Epithelial cell of prostate (primary cell): ENCODE results near the gene HDAC4.

Source experiments
- DNase-seq: peaks from one replicate; pipeline ENCODE4 v3.0.0-alpha.2; 2011; ENCODE audit warnings: low read depth, low spot score
- H3K27ac ChIP-seq: fragments of 450-650 bp; 2 replicates; pipeline ENCODE4 v1.5.1; 2017; ENCODE audit warnings: mild to moderate bottlenecking

The HDAC4 gene

DNA sequence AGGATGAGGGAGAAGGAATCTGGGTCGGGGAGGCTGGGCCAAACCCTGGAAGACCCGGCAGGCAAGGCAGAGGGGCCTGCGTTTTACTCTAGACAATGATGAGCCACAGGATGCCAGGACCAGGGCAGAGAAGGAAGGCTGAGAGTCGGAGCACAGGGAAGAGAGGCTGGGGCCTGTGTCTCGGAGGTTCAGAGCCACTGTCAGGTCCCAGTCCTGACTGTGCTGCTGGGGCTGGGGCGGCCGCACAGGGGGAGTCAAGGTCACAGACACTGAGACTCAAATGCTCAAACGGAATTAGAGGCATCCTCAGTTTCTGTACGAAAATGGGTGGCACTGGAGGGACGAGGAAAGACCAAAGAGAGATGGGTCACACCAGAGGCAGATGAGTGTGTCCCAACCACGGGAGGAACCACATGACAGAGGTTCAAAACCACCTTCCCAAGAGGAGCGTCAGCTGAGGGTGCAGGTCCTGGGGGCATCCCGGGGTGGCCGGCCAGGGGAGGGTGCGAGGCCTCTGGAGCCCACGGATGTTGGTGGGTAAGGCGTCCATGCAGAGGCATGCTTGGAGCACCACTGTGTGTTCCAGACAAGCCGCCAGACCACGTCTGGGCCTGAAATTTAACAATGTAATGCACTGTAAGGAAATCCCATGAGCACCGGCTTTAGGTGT lies 14.7 kb downstream of the HDAC4 start:
- no peak for DNase-seq
- H3K27ac ChIP-seq = no peak overlapping the region

GRCh38 chr2:239385096-239386000 lies 15.5 kb downstream of the HDAC4 start:
- H3K27ac ChIP-seq = no peak overlapping the region
- DNase-seq = no peak

GRCh38 chr2:239383759-239384156 lies 17.1 kb downstream of the HDAC4 start:
- no peak for DNase-seq
- no peak overlapping the region for H3K27ac ChIP-seq

GRCh38 chr2:239383036-239383758 lies 17.6 kb downstream of the HDAC4 start:
- no peak for DNase-seq
- H3K27ac ChIP-seq = no peak overlapping the region

DNA sequence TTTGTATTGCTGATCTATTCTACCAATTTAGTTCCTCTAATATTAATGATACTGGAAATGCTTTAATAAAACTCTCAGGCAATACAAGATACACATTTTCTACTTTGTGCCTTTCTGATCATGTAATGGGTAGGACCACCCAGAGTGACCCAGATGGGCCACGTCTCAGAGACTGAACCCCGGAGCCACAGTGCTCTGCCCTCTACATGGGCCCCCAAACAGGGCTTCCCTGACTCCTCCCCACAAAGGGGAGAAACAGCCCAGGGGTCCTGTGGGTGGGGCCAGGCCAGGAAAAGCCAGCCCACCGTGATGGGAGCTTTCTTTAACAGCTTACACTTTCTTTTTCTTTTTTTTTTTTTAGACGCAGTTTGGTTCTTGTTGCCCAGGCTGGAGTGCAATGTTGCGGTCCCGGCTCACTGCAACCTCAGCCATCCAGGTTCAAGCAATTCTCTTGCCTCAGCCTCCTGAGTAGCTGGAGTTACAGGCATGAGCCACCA lies 18.4 kb downstream of the HDAC4 start:
- no peak overlapping the region for H3K27ac ChIP-seq
- no peak for DNase-seq

DNA sequence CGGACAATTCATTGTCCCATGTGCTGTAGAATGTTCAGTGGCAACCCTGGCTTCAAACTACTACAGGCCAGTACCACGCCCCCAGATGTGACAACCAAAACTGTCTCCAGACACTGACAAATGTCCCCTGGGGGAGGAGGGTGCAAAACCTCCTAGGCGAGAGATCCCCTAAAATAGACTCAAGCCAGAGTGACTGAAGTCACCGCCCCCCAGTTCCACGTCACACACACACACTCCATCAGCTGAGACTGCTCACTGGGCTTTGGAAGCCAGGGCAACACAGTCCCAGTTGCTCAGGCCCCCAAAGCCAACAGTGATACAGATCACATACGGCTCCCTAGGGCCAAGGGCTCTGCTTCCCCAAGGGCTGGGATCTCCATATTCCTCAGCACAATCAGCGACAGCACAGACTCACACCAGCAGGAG lies 19.1 kb downstream of the HDAC4 start:
- no peak overlapping the region for H3K27ac ChIP-seq
- DNase-seq = no peak

- no peak for DNase-seq
- H3K27ac ChIP-seq = no peak overlapping the region
These were observed 19.8 kb downstream of the HDAC4 start for GRCh38 chr2:239380831-239381708.

- no peak overlapping the region for H3K27ac ChIP-seq
- DNase-seq = no peak
These were observed 21.1 kb downstream of the HDAC4 start for GRCh38 chr2:239379641-239380170.

- DNase-seq = no peak
- no peak overlapping the region for H3K27ac ChIP-seq
These were observed 21.7 kb downstream of the HDAC4 start for GRCh38 chr2:239378918-239379640.

DNA sequence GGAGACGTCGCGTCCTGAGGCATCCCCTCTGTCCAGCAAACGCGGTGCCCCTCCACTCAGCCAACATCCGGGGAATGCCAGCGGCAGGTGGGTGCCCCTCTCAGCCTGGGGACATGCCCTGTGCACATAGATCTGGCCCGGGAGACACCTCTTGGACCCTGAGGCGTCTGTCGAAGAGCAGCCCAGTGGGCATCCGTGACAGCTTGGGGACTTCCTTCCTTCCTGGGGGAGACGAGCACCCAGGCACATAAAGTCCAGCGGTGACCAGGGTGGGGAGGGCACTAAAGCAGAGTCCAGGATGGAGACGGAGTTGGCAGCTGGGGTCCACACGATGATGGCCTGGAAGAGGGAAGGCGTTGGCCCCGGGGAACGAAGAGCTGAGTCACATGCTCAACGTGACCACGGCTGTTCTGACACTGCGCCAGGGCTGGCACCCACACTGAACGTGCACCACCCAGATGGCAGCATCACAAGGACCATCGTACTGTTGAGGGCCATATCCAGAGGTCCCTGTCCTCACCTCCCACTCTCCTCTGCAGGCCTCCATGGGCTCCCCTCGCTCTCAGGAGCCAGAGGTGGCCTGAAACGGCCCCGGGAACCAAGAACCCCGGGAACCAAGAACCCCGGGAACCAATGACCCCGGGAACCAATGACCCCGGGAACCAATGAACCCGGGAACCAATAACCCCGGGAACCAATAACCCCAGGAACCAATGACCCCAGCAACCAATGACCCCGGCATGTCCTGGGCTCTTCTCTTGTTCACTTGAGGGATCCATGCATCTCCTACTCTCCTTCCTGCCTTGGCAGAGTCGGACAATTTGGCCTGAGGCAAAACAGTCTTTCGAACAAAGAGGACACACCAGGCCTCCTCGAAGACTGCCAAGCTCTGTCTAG lies 22.6 kb downstream of the HDAC4 start:
- H3K27ac ChIP-seq = no peak overlapping the region

GRCh38 chr2:239377591-239377990 lies 23.2 kb downstream of the HDAC4 start:
- DNase-seq = no peak

More for the DNA sequence above, 22.6 kb downstream of the HDAC4 start:
- DNase-seq = no peak

GRCh38 chr2:239376942-239377531 lies 23.8 kb downstream of the HDAC4 start:
- DNase-seq = no peak
- no peak overlapping the region for H3K27ac ChIP-seq

More at GRCh38 chr2:239377591-239377990, 23.2 kb downstream of the HDAC4 start:
- no peak overlapping the region for H3K27ac ChIP-seq

DNA sequence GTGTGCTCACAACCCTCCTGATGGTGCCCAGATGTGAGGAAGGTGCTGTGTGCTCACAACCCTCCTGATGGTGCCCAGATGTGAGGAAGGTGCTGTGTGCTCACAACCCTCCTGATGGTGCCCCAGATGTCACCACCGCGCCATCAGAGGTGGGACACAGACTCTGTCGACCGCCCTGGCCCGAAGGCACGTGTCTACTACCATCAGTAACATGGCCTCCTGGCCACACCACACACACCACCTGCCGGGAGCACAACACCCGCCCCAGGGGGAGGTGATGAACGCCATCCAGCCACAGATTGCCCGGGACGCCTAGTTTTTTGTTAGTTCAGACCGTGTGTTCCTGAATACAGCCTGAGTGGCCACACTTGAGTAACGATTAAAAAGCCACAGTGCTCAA lies 24.5 kb downstream of the HDAC4 start:
- H3K27ac ChIP-seq = no peak overlapping the region
- no peak for DNase-seq

DNA sequence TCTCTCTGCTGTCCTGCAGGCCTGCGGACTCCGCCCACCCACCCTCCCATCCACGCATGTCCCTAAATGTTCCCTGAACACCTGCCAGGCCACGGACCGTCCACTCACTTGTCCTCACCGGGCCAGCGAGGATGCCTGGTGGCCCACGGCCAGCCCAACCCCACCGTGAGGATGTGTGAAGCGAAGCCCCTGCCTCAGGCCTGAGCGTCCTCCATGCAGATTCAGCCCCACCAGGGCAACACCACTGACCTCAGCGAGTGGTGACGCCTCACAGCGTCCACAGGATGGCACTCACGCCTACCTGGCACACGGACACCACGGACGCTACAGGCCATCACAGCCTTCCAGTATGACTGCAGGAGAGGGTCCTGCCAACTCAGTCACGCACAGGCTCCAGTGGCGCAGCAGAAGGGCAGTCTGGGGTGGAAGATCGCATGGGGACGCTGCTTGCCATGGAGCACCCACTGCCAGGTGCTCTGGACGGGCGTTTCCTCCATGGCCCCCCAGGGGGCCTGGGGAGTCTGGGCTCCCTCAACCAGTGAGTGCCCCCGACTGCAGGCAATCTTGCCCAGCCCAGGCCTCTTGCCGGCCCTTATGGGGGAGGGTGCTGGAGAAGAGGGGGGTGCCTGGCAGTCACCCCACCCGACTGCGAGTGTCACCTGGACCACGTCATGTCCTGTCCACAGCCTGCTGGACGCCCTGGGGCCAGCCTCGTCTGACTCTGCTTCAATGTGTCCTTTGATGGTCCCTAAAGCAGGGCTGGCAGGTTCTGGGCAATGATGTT lies 25.4 kb downstream of the HDAC4 start:
- no peak for DNase-seq
- H3K27ac ChIP-seq = no peak overlapping the region

GRCh38 chr2:239374896-239375277 lies 25.9 kb downstream of the HDAC4 start:
- no peak for DNase-seq
- no peak overlapping the region for H3K27ac ChIP-seq

DNA sequence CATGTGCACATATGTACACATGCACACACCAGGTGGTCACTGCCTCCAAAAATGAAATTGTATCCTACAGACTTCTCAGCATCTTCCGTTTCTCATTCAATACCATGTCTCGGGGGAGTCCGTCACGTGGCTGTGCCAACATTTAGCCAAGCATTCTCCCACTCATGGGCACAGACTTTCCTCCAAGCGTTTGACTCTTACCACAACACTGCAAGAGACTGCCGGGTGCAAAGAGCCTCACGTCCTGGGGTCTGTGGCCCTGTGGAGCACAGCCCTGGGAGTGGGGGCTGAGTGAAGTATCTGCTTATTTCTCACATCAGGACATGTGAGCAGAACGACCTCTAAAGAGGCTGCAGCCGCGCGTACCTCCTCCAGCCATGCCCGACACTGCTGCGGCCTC lies 28.0 kb downstream of the HDAC4 start:
- no peak overlapping the region for H3K27ac ChIP-seq
- DNase-seq = no peak
